GM19035 (cell line): ENCODE data around the gene LIFR.
A peak's percentile ranks its signal among the peaks of the same experiment; 100 is the strongest.

Source experiments
- ATAC-seq: cut with Tn5 transposase; IDR thresholded peaks from one replicate; pipeline ENCODE4 v1.9.1; 2021; ENCODE audit not compliant: unreplicated experiment

LIFR gene

GRCh38 chr5:38467353-38468040, 88.9 kb downstream of the LIFR start:
- ATAC-seq, result no peak

DNA sequence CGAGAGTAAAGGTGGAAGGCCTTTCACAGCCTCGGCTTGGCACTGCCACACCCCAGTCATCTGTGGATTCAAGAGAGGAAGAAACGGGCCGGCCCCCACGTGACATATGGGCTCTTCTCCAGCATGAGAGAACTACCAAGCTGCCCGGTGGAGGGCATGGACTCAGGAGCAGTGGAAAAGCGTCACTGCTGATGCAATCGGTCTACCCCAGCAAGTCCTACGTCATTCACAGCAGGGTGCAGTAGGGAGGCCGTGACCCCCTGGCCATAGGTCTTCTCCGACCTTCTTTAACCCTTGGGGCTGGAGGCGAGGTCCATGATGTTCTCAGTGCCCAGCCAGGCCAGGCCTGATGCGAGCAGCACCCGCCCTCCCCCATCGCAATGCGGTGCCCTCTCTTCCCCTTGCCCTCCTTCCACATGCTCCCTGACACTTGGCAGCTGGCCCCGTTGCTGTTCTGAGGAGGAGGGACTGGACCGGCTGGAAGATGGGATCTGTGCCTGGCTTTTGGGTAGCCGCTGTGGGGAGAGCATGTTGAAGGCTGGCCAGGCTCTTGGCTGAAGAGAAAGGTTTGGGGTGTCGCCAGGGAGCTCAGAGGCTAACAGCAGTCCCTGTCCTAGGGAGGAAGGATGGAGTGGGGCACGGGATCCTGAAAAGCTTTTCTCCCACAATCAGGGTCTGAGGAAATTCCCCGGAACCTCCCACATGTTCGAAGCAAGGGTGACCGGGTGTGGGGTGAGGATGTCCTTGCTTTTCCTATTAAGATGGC, 89.8 kb downstream of the LIFR start:
- no peak for ATAC-seq

- ATAC-seq, result no peak
These were observed 90.6 kb downstream of the LIFR start for GRCh38 chr5:38465702-38466423.

GRCh38 chr5:38465061-38465460, 91.4 kb downstream of the LIFR start:
- no peak for ATAC-seq

DNA sequence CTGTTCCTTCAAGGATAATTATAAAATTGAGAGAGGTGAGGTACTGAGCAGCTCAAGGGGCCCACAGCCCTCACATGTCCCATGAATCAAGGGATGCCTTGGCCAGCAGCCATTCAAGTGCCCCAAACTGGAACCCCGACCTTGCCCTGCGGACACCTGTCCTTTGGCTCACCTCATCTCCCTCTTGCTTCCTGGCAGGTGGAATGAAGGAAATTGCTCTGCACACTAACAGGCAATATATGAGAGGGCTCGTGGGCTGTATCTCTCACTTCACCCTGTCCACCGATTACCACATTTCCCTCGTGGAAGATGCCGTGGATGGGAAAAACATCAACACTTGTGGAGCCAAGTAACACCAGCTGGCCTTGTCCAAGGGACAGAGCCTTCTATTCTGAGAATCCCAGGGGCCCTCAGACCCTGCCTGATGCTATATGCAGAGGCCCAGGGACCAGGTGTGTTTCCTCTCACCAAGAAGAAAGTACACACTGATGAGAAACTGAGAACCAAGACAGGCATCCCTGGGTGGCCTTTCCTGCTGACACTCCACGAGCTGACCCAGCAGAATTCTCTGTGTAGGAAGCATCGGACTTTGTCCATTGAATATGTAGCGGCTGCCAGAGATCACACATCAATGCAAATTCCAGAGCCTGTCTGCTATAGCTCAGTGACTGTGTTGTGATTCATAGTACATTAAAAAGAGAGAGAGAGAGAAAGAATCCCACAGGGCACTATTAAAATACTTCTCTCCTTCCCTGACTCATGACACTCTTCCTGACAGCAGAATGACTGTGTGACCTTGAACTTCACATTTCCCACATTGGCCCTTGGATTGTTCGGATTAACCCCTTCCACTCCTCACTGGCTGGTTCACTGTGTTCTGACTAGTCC, 92.6 kb downstream of the LIFR start:
- ATAC-seq, result no peak

- ATAC-seq, result no peak
These were observed 93.3 kb downstream of the LIFR start for GRCh38 chr5:38462976-38463633.

DNA sequence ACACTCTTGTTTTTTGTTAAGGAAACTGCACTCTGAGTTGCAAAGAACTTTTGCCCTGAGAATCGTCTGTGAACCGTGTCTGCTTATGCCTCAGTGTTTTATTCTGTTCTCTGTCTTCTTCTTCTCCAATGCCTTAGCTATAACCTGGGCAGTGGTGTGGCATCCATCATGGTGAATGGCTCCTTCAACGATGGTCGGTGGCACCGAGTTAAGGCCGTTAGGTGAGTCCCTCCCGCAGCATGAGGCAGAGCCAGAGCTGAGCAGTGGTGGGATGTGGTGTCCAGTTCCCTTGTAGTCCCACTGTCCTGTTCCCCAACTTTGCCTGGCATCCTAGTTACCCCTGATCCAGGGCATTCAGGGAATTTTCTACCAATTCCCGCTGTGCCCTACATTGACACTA, 98.3 kb downstream of the LIFR start:
- ATAC-seq, result no peak

GRCh38 chr5:38456657-38457399, 99.6 kb downstream of the LIFR start:
- ATAC-seq, result no peak

GRCh38 chr5:38455796-38456330, 100.6 kb downstream of the LIFR start:
- no peak for ATAC-seq

DNA sequence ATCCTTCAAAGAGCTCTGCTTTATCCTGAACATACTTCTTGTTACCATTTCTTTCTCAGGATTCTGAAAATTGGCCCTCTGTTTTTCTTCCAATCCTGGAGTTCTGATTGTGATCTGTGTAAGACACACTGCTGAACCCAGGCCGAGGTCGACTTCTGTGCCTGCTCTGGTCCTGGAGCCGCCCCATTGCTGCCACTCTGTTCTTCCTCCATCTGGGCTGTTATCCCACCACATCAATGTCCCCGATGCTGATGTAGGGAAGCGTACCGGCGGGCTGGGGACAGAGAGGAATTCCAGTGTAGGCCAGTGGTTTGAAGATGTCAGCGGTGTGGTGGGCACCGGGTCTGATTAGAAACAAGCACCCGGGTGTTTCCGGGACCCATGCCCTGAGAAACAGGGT, 102.5 kb downstream of the LIFR start:
- peak; percentile 6 for ATAC-seq

- ATAC-seq, result peak; percentile 98
These were observed 102.9 kb downstream of the LIFR start for GRCh38 chr5:38453506-38453905.

DNA sequence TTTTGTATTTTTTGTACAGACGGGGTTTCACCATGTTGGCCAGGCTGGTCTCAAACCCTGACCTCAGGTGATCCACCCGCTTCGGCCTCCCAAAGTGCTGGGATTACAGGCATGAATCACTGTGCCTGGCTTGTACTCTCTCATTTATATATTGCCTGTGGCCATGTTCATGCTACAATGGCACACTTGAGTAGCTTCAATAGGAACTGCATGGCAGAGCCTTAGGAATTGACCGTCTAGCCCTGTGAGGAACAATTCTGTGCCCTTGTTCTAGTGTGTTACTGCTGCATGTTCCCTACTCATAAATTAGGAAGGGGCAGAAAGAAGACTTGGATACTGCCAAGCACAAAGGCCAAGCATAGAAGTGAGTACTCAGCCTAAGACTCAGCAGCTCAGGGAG, 104.2 kb downstream of the LIFR start:
- no peak for ATAC-seq

- no peak for ATAC-seq
These were observed 105.2 kb downstream of the LIFR start for GRCh38 chr5:38451074-38451725.

DNA sequence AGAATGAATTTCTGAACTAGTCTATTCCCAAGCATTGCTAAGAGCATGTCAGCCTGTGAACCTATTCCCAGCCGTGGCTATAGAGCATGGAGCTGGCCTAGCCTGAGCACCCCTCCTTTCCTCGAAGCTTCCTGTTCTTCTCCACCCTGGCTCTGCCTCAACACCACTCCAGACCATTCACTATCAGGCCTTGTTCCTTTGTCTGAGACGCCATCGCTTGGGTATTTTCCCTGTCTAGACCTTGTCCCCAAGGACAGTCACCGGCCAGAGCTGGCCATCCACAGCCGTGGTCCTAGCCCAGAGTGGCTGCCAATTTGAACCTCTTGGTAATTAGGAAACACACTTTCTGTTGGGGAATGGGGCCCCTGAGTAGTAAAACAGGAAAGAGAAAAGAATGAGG, 105.8 kb downstream of the LIFR start:
- ATAC-seq, result no peak

DNA sequence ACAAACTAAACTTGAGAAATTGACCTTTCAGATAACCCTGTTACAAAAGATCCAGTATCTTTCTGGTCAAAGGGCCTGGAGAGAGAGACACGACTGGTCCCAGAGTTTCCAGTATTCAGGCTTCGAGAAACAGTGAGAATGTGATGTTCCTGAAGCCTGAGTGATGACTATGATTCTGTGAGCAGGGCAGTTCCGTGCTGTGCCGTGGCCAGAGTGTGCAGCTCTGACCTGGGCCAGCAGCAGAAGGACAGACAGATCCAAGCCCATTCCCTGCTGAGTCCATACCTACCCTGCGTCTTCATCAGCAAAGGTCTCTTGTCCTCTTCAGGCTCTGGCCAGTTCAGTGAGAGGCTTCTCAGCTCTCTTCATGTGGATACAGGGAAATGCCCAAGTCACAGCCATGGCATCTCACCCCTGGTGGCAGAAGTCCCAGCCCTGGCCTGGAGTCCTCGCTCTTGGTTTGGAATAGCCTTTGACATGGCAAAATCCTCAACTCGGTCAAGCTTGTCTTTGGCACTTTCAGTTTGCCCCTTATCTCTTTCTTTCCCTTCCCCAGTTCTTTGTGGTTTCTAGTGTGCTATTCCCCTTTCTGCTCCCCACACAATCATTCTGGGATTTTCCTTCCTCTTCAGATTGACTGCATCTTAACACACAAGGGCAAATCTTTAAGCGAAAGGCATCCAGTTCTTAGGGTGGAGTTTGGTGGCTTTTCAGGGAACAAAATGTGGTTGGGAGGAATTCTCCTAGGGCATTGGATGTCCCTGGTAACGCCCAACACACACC, 107.7 kb downstream of the LIFR start:
- ATAC-seq, result no peak

DNA sequence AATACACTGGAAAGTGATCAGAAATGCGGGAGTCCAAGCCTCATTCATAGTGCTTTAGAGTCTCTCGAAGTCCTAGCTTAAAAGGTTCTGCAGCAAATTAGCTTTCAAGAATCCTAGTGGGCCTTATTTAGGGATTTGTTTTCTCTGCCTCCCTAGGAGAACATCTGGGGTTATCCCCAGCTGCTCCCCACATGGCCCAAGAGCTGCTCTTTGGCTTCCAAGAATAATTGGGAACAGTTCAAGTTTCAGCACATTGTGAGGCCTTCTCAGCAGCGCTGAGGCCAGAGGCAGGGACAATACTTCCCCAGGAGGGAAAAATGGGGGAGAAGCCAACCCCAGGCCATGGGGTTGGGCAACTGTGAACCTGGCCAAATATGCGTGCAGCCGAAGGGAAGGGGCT, 108.7 kb downstream of the LIFR start:
- no peak for ATAC-seq

DNA sequence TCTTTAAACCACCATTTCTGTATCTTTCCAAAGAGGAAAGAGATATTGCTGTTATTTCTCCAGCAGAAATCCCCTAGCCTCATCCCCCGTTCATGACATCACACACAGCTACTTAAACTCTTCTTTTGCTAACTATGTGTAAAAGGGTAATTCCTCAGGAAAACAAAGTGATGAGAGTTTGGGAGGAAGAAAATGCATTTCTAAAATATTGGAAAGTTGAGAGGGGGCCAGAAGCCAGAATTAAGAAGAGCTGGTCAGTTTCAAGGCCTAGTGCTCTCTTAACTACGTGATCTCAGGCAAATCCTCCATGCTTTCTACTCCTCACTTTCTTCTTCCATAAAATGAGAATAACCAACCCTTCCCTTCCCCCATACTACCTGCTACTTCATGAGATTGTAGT, 109.4 kb downstream of the LIFR start:
- no peak for ATAC-seq

GRCh38 chr5:38446029-38446522, 110.4 kb downstream of the LIFR start:
- ATAC-seq, result no peak
